Astrocyte of the spinal cord (primary cell): ENCODE results near the gene PRDM13.

Experiments used
- DNase-seq: peaks from one replicate; pipeline ENCODE4 v3.0.0; 2011; ENCODE audit warnings: low read depth, low spot score
- H3K4me3 ChIP-seq: 2 replicates; pipeline ENCODE4 v1.5.1; 2011; ENCODE audit warnings: low read depth, mild to moderate bottlenecking, low read length, moderate library complexity
- CTCF ChIP-seq: IDR thresholded peaks from 2 replicates; pipeline ENCODE4 v1.5.1; 2012; ENCODE audit warnings: low read depth, mild to moderate bottlenecking, low read length, inconsistent platforms
- in situ Hi-C: cut with HindIII; loops from 2 replicates; pipeline ENCODE4 v1.10.0; 2017; ENCODE audit warnings: low sequenced_read_pairs

The PRDM13 gene

GRCh38 chr6:99606656-99607415 is at the start of gene PRDM13:
Gene PRDM13, plus strand, starts transcription at chr6:99606833. Its CDS starts 202 bp downstream, at chr6:99607035.
- no peak within 1 kb of the TSS for H3K4me3 ChIP-seq
- no peak for DNase-seq
- TF ChIP-seq CTCF = no peak
- in situ Hi-C loops = no loop called here

GRCh38 chr6:99559057-99559456 is 47.6 kb upstream of the PRDM13 start:
- in situ Hi-C loops = no loop called here
- DNase-seq = no peak
- no peak for TF ChIP-seq CTCF
- H3K4me3 ChIP-seq = no peak overlapping the region

GRCh38 chr6:99560668-99561067 is 46.0 kb upstream of the PRDM13 start:
- H3K4me3 ChIP-seq = no peak overlapping the region
- no peak for TF ChIP-seq CTCF
- no peak for DNase-seq
- in situ Hi-C loops = no loop called here

- in situ Hi-C loops = no loop called here
These were observed 43.4 kb upstream of the PRDM13 start for GRCh38 chr6:99563056-99563723.

GRCh38 chr6:99568103-99568933 is 38.3 kb upstream of the PRDM13 start, which contains the start of gene CCNC:
Gene CCNC, minus strand, starts transcription at chr6:99568660. Its CDS starts 133 bp downstream, at chr6:99568527.
- in situ Hi-C loops = no loop called here
- TF ChIP-seq CTCF = no peak
- peak; percentile 98 for DNase-seq
- peak within 1 kb of the TSS; percentile 99 for H3K4me3 ChIP-seq

More at GRCh38 chr6:99563056-99563723, 43.4 kb upstream of the PRDM13 start:
- no peak for TF ChIP-seq CTCF
- no peak for DNase-seq
- H3K4me3 ChIP-seq = no peak overlapping the region

GRCh38 chr6:99573980-99574617 is 32.5 kb upstream of the PRDM13 start:
- in situ Hi-C loops = no loop called here
- no peak for DNase-seq
- H3K4me3 ChIP-seq = no peak overlapping the region
- TF ChIP-seq CTCF = no peak
